GM18526 (cell line): ENCODE measurements around the gene LAPTM4A.

ENCODE experiments used
- POLR2A ChIP-seq: IDR thresholded peaks from 3 replicates; pipeline ENCODE4 v1.6.1; 2011; ENCODE audit not compliant: insufficient read length; ENCODE audit errors: extremely low read depth

LAPTM4A gene

GRCh38 chr2:20042531-20042930, 8.9 kb downstream of the LAPTM4A start:
- TF ChIP-seq POLR2A, result no peak

DNA sequence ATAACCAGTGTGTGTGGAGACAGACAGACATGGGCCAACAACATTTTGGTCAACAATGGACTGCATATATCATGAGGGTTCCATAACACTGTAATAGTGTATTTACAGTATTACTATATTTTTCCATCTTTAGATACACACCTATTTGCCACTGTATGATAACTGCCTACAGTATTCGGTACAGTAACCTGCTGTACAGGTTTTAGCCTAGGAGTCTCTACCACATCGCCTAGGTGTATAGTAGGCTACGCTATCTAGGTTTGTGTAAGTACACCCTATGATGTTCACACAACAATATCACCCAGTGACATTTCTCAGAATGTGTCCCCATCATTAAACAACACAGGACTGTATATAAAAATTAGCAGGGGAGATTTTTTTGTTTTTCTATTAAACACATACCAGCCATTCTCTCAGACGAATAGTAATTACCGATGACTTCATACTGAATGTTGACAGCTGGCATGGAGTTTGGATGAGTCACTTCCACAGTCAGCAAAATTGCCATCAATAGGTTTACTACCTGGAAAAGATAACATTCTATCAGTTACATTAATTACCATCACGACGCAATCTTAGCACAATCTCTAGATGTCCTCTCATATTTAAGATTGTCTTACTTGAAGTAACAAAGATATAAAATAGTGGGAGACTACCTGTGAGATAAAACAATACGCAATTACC, 10.8 kb downstream of the LAPTM4A start:
- no peak for TF ChIP-seq POLR2A

- no peak for TF ChIP-seq POLR2A
Measured at GRCh38 chr2:20037660-20038059, 13.8 kb downstream of the LAPTM4A start.

DNA sequence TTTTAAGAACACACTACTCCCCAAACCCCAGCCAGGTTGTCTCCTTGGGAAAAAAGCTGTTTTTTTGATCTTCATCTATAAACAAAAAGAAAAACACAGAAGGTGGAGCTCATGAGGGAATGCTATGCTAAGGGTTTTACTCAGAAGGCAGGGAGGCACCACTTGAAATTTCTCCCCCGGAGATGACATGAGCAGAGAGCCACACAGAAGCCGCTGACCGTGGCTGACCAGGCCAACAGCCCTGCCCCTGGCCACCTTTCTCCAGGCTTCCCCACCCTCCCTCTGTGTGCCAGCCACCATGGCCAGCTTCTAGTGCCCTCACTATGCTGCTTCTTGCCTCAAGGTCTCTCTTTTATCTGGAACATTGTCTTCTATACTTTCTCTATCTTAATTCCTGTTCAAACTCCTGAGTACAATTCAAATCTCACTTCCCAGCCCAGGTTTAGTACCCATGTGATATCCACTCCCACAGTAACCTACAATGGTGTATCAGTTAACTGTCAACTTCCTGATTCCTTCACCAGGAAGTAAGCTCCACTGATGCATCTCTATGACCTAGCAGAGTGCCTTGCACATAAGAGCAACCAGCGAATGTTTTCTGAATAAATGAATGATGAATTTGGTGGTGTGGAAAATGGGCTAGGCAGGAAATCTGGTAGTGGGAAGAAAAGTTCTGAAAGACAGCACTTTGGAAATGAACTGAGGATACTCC, 15.3 kb downstream of the LAPTM4A start:
- no peak for TF ChIP-seq POLR2A

DNA sequence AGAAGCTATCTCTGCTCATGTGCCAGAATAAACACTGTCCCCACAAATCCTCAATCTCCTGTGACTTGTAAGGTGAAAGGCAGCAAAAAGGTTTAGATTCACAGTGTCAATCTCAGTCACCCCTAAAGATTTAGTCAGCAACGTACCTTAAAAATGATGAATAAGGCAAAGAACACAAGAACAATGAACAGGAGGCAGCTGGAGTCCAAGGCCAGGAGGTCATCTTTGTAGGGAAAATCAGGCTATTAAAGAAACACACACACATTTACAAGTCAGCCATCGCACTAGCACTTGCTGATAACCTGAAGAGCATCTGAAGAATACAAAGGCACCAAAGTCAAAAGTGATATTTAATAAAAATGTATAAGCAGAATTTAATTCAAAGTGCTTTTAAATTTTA, 16.6 kb downstream of the LAPTM4A start:
- TF ChIP-seq POLR2A, result no peak

DNA sequence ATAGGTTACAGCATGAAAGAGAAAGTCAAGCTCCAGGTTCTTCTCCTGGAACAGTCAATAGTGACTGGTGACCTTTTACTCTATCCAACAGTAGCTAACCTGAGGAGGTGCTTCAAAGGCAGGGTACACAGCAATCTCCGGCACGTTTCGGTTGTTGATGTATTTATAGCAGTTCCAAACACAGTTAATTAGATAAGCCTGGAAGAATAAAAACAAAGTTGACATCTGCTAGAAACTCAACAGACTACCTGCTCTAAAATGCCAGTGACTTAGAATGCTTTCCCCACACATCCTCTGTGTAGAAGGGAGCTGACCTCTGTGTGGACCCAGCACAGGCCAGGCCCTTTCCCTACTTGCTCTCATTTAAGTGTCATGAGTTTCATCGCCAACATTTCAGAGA, 17.2 kb downstream of the LAPTM4A start:
- no peak for TF ChIP-seq POLR2A

- no peak for TF ChIP-seq POLR2A
Measured at GRCh38 chr2:20033322-20033721, 18.1 kb downstream of the LAPTM4A start.

DNA sequence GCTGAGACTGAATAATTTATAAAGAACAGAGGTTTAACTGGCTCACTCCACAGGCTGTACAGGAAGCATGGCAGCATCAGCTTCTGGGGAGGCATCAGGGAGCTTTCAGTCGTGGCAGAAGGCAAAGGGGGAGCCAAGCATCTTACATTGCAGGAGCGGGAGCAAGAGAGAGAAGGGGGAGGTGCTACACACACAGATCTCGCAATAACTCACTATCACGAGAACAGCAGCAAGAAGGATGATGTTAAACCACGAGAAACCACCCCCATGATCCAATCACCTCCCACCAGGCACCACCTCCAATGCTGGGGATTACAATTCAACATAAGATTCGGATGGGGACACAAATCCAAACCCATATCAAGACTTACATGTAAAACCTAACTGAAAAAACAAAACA, 21.2 kb downstream of the LAPTM4A start:
- no peak for TF ChIP-seq POLR2A

- no peak for TF ChIP-seq POLR2A
Measured at GRCh38 chr2:20027705-20028434, 23.6 kb downstream of the LAPTM4A start.

GRCh38 chr2:20027260-20027677, 24.2 kb downstream of the LAPTM4A start:
- no peak for TF ChIP-seq POLR2A

GRCh38 chr2:20025065-20025786, 26.2 kb downstream of the LAPTM4A start:
- TF ChIP-seq POLR2A, result no peak

- no peak for TF ChIP-seq POLR2A
Measured at GRCh38 chr2:20023688-20024087, 27.7 kb downstream of the LAPTM4A start.

DNA sequence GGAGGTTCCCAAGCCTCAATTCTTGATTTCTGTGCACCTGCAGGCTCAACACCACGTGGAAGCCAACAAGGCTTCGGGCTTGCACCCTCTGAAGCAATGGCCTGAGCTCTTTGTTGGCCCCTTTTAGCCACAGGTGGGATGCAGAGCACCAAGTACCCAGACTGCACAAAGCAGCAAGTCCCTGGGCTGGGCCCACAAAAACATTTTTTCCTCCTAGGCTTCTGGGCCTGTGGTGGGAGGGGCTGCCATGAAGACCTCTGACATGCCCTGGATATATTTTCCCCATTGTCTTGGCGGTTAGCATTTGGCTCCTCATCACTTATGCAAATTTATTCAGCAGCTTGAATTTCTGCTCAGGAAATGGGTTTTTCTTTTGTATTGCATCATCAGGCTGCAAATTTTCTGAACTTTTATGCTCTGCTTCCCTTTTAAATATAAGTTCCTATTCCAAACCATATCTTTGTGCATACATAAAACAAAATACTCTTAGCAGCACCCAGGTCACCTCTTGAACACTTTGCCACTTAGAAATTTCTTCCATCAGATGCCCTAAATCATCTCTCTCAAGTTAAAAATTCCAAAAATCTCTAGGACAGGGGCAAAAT, 29.9 kb downstream of the LAPTM4A start:
- TF ChIP-seq POLR2A, result no peak

GRCh38 chr2:20019747-20020146, 31.7 kb downstream of the LAPTM4A start:
- no peak for TF ChIP-seq POLR2A

- TF ChIP-seq POLR2A, result no peak
Measured at GRCh38 chr2:20018601-20019152, 32.8 kb downstream of the LAPTM4A start.
